ENCODE results near the gene SLK.

DNA sequence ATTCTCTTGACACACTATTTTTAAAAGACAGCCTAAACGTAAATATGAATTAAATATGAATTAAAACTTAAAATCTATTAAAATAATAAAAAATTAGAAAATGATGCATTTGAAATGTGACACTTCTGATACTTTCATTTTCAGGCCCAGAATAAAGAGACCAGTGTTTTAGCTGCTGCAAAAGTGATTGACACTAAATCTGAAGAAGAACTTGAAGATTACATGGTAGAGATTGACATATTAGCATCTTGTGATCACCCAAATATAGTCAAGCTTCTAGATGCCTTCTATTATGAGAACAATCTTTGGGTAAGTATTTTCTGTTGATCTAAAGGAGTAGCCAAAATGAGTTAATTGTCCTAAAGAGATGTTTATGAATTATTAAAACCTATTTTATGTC is 23.6 kb downstream of the SLK start:
- TF ChIP-seq, protein P1, sequence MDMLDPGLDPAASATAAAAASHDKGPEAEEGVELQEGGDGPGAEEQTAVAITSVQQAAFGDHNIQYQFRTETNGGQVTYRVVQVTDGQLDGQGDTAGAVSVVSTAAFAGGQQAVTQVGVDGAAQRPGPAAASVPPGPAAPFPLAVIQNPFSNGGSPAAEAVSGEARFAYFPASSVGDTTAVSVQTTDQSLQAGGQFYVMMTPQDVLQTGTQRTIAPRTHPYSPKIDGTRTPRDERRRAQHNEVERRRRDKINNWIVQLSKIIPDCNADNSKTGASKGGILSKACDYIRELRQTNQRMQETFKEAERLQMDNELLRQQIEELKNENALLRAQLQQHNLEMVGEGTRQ (IDR thresholded peaks at IDR 0.05; ENCODE audit: borderline replicate concordance, low read depth, low read length) = no peak
- TF ChIP-seq, protein P2, sequence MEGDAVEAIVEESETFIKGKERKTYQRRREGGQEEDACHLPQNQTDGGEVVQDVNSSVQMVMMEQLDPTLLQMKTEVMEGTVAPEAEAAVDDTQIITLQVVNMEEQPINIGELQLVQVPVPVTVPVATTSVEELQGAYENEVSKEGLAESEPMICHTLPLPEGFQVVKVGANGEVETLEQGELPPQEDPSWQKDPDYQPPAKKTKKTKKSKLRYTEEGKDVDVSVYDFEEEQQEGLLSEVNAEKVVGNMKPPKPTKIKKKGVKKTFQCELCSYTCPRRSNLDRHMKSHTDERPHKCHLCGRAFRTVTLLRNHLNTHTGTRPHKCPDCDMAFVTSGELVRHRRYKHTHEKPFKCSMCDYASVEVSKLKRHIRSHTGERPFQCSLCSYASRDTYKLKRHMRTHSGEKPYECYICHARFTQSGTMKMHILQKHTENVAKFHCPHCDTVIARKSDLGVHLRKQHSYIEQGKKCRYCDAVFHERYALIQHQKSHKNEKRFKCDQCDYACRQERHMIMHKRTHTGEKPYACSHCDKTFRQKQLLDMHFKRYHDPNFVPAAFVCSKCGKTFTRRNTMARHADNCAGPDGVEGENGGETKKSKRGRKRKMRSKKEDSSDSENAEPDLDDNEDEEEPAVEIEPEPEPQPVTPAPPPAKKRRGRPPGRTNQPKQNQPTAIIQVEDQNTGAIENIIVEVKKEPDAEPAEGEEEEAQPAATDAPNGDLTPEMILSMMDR (IDR thresholded peaks at IDR 0.05 in 2 of 3, conservative IDR thresholded peaks at IDR 0.05 in 1 of 3; ENCODE audit: control insufficient read depth in 2 of 3, extremely low read depth in 1 of 3, insufficient read depth in 1 of 3, low read depth in 3 of 3, low read length in 3 of 3) = no peak
- no peak for TF ChIP-seq NFYB (IDR thresholded peaks at IDR 0.05; ENCODE audit: insufficient read depth, low read depth, low read length)
- TF ChIP-seq POLR2A (IDR thresholded peaks at IDR 0.05; ENCODE audit: low read depth, low read length) = no peak
- no peak for TF ChIP-seq HDAC6 (IDR thresholded peaks at IDR 0.05; ENCODE audit: unreplicated experiment)
- no peak for TF ChIP-seq TAF1 (IDR thresholded peaks at IDR 0.05; ENCODE audit: borderline replicate concordance, low read depth, low read length)
- TF ChIP-seq POLR2AphosphoS5 (IDR thresholded peaks at IDR 0.05; ENCODE audit: low read length) = no peak
- no peak for TF ChIP-seq NR2C2 (IDR thresholded peaks at IDR 0.05; ENCODE audit: borderline replicate concordance, control insufficient read depth, insufficient read length, low read depth)
- TF ChIP-seq, protein P3, sequence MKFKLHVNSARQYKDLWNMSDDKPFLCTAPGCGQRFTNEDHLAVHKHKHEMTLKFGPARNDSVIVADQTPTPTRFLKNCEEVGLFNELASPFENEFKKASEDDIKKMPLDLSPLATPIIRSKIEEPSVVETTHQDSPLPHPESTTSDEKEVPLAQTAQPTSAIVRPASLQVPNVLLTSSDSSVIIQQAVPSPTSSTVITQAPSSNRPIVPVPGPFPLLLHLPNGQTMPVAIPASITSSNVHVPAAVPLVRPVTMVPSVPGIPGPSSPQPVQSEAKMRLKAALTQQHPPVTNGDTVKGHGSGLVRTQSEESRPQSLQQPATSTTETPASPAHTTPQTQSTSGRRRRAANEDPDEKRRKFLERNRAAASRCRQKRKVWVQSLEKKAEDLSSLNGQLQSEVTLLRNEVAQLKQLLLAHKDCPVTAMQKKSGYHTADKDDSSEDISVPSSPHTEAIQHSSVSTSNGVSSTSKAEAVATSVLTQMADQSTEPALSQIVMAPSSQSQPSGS (IDR thresholded peaks at IDR 0.05; ENCODE audit: low read length) = no peak
- no peak for TF ChIP-seq EGR1 (IDR thresholded peaks at IDR 0.05; ENCODE audit: borderline replicate concordance in 1 of 2, low read depth in 2 of 2, low read length in 2 of 2)
- no peak for TF ChIP-seq EZH2 (IDR thresholded peaks at IDR 0.05; ENCODE audit: borderline replicate concordance, control insufficient read depth, low read depth, low read length)
- TF ChIP-seq, protein P4, sequence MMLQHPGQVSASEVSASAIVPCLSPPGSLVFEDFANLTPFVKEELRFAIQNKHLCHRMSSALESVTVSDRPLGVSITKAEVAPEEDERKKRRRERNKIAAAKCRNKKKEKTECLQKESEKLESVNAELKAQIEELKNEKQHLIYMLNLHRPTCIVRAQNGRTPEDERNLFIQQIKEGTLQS (IDR thresholded peaks at IDR 0.05; ENCODE audit: borderline replicate concordance, extremely low read depth, low read depth, low read length) = no peak
- no peak for TF ChIP-seq SMAD1 (IDR thresholded peaks at IDR 0.05; ENCODE audit: low read depth, partially characterized antibody)
- TF ChIP-seq, protein P5, sequence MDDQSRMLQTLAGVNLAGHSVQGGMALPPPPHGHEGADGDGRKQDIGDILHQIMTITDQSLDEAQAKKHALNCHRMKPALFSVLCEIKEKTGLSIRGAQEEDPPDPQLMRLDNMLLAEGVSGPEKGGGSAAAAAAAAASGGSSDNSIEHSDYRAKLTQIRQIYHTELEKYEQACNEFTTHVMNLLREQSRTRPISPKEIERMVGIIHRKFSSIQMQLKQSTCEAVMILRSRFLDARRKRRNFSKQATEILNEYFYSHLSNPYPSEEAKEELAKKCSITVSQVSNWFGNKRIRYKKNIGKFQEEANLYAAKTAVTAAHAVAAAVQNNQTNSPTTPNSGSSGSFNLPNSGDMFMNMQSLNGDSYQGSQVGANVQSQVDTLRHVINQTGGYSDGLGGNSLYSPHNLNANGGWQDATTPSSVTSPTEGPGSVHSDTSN (IDR thresholded peaks at IDR 0.05; ENCODE audit: insufficient replicate concordance, low read depth, low read length) = no peak

Data from GM12878 (cell line).